ENCODE results near the gene SIX6. TPM values are rescaled to one million over a fixed set of nuclear protein-coding genes. Genes with fewer than 3 reads are reported as not detected.

The SIX6 gene
- total RNA-seq, 1 experiment from 2014 or later: not detected

DNA sequence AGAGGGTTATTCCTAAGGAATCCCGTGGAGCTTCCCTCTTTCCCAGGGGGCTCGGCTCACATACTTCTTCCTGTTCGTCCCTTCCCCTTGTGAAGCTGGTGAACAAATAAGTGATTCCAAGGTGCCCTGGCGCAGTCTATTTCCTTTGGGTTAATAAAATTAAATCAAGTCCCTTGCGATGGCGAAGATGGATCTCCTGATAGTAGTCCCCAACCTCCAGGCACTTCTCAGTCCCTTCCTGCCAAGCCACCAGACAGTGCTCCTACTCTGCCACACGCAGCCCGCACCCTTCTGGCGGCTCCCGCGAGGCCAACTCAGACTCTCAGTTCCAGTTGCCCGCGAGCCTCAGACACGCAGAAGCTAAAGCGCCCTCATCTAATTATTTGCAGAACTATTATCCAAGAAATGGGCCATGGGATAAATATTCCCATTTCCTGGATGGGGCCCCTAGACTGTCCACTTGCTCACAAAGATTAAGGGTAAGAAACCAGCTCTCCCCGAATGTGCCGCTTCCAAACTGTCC, 2.4 kb upstream of the SIX6 start:
- DNase-seq: peak; percentile 49
- Histone ChIP-seq H2AFZ (ENCODE audit: low read length) (no peak overlapping the region), H3K4me2 (ENCODE audit: insufficient read depth, insufficient read length, low read length) (peak overlapping the region; percentile 66), H3K27ac (ENCODE audit: insufficient read length, low read depth, low read length) (no peak overlapping the region), H2BK12ac (ENCODE audit: insufficient read length, low read depth, low read length) (no peak overlapping the region), H4K5ac (ENCODE audit: insufficient read length, low read depth, low read length) (no peak overlapping the region), H2BK5ac (ENCODE audit: insufficient read length, low read length) (no peak overlapping the region), H4K91ac (ENCODE audit: insufficient read length, low read depth, low read length) (no peak overlapping the region), H4K20me1 (ENCODE audit: control insufficient read depth, insufficient read depth, insufficient read length) (peaks cover 2% of the 10 kb centered on the region), H3K23me2 (ENCODE audit: insufficient read length, low read depth, low read length, poor library complexity, severe bottlenecking) (peaks cover 16% of the 10 kb centered on the region), H2BK120ac (ENCODE audit: low read depth, low read length, poor library complexity, severe bottlenecking) (no peak overlapping the region), H3K14ac (ENCODE audit: insufficient read depth, low read length) (no peak overlapping the region), H3T11ph (ENCODE audit: low read length) (no peak overlapping the region), H3K9me3 (ENCODE audit: control insufficient read depth, low read depth, low read length) (no peaks in the 10 kb centered on the region), H3K9ac (ENCODE audit: extremely low read depth, insufficient read length, low read length) (no peak overlapping the region), H2AK5ac (ENCODE audit: insufficient read length, low read length) (no peak overlapping the region), H3K23ac (ENCODE audit: insufficient read length, low read depth, low read length) (no peak overlapping the region), H3K4ac (ENCODE audit: low read depth, low read length) (no peak overlapping the region), H2BK15ac (ENCODE audit: low read depth, low read length) (no peak overlapping the region), H3K4me1 (ENCODE audit: insufficient read depth, low read length) (no peaks in the 10 kb centered on the region; the same call in 1 of the 2 replicates), H3K56ac (ENCODE audit: insufficient read length, low read depth, low read length) (no peak overlapping the region), H4K8ac (replicated peaks; ENCODE audit: insufficient read length, low read depth, low read length) (no peak overlapping the region), H3K79me2 (ENCODE audit: insufficient read depth, low read length) (no peaks in the 10 kb centered on the region), H2BK20ac (ENCODE audit: low read depth, low read length, poor library complexity, severe bottlenecking) (no peak overlapping the region), H3K27me3 (ENCODE audit: insufficient read depth, low read length) (peaks cover 69% of the 10 kb centered on the region), H3K79me1 (ENCODE audit: insufficient read depth, low read depth, low read length, poor library complexity, severe bottlenecking) (no peaks in the 10 kb centered on the region), H3K18ac (ENCODE audit: insufficient read length, low read depth, low read length) (no peak overlapping the region)
- peak overlapping the region; percentile 36 to 85 for H3K4me3 Mint-ChIP-seq
- H3K4me1 Mint-ChIP-seq: peaks cover 29 to 47% of the 10 kb centered on the region in 2 experiments
- TF ChIP-seq, protein P1, sequence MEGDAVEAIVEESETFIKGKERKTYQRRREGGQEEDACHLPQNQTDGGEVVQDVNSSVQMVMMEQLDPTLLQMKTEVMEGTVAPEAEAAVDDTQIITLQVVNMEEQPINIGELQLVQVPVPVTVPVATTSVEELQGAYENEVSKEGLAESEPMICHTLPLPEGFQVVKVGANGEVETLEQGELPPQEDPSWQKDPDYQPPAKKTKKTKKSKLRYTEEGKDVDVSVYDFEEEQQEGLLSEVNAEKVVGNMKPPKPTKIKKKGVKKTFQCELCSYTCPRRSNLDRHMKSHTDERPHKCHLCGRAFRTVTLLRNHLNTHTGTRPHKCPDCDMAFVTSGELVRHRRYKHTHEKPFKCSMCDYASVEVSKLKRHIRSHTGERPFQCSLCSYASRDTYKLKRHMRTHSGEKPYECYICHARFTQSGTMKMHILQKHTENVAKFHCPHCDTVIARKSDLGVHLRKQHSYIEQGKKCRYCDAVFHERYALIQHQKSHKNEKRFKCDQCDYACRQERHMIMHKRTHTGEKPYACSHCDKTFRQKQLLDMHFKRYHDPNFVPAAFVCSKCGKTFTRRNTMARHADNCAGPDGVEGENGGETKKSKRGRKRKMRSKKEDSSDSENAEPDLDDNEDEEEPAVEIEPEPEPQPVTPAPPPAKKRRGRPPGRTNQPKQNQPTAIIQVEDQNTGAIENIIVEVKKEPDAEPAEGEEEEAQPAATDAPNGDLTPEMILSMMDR (conservative IDR thresholded peaks at IDR 0.05): no peak
- H3K36me3 Mint-ChIP-seq (ENCODE audit: insufficient read depth in 1 of 3, low read depth in 3 of 3): no peaks in the 10 kb centered on the region
- H3K27me3 Mint-ChIP-seq (ENCODE audit: low read depth): peaks cover 99% of the 10 kb centered on the region
- H3K27ac Mint-ChIP-seq: no peak overlapping the region
- no CpG with 5 or more reads among the region's 17 CpGs for WGBS (ENCODE audit: extremely low coverage, insufficient read length, low lambda C conversion rate)
- peaks cover 3 to 10% of the 10 kb centered on the region in 2 experiments; a peak in 1 of 5 replicates for H3K9me3 Mint-ChIP-seq
